Keratinocyte (primary cell): ENCODE measurements around the gene CCDC167.

Experiments
- EZH2 ChIP-seq: IDR thresholded peaks from one replicate; pipeline ENCODE4 v1.6.1; 2012; ENCODE audit warnings: inconsistent platforms, mild to moderate bottlenecking, low read length, moderate library complexity
- TF ChIP-seq, protein P1 (sequence below), 3 experiments: IDR thresholded peaks in 1 of 3; conservative IDR thresholded peaks in 1 of 3; optimal IDR thresholded peaks in 1 of 3; 2 replicates in 2 of 3; 3 replicates in 1 of 3; pipeline versions ENCODE3 to v1.5.1; 2011; ENCODE audit warnings: low read length in 3 of 3, mild to moderate bottlenecking in 3 of 3, moderate library complexity in 2 of 3, control low read depth in 1 of 3, inconsistent platforms in 1 of 3; ENCODE audit not compliant: insufficient read depth in 2 of 3; ENCODE audit errors: extremely low read depth in 1 of 3

- TF ChIP-seq, protein P1, sequence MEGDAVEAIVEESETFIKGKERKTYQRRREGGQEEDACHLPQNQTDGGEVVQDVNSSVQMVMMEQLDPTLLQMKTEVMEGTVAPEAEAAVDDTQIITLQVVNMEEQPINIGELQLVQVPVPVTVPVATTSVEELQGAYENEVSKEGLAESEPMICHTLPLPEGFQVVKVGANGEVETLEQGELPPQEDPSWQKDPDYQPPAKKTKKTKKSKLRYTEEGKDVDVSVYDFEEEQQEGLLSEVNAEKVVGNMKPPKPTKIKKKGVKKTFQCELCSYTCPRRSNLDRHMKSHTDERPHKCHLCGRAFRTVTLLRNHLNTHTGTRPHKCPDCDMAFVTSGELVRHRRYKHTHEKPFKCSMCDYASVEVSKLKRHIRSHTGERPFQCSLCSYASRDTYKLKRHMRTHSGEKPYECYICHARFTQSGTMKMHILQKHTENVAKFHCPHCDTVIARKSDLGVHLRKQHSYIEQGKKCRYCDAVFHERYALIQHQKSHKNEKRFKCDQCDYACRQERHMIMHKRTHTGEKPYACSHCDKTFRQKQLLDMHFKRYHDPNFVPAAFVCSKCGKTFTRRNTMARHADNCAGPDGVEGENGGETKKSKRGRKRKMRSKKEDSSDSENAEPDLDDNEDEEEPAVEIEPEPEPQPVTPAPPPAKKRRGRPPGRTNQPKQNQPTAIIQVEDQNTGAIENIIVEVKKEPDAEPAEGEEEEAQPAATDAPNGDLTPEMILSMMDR (optimal IDR thresholded peaks at IDR 0.05 in 1 of 3, IDR thresholded peaks at IDR 0.05 in 1 of 3, conservative IDR thresholded peaks at IDR 0.05 in 1 of 3; ENCODE audit: extremely low read depth in 1 of 3, insufficient read depth in 2 of 3, low read length in 3 of 3), result no peak
- no peak for TF ChIP-seq EZH2
These were observed 22.5 kb downstream of the CCDC167 start for GRCh38 chr6:37477191-37477590.
